K562 (cell line): ENCODE results near the gene PCSK6. TPM values are rescaled to one million over a fixed set of nuclear protein-coding genes. Genes with fewer than 3 reads are reported as not detected.

ENCODE experiments used
- ATF7 ChIP-seq: fragments of 450-650 bp; IDR thresholded peaks from 2 replicates; pipeline ENCODE4 v1.7.1; 2014; ENCODE audit warnings: mild to moderate bottlenecking, moderate library complexity
- BHLHE40 ChIP-seq: IDR thresholded peaks from 2 replicates; pipeline ENCODE4 v1.6.1; 2011; ENCODE audit warnings: low read length, improper control_type of control experiment
- CBX3 ChIP-seq, 2 experiments: IDR thresholded peaks; 1 replicate in 1 of 2; 2 replicates in 1 of 2; pipeline ENCODE4 v1.6.1; 2012; ENCODE audit warnings: inconsistent platforms in 2 of 2, low read length in 2 of 2, borderline replicate concordance in 1 of 2, control low read depth in 1 of 2
- CHCHD3 ChIP-seq: fragments of 250-450 bp; sonication (Bioruptor Pico); IDR thresholded peaks from 2 replicates; pipeline ENCODE4 v2.1.2; 2022; ENCODE audit warnings: mild to moderate bottlenecking
- CREB3 ChIP-seq: fragments of 450-650 bp; conservative IDR thresholded peaks from 2 replicates; pipeline ENCODE4 v1.6.1; 2016; ENCODE audit warnings: missing genetic modification characterization, low read depth, mild to moderate bottlenecking, missing compliant biosample characterization, moderate library complexity
- DEAF1 ChIP-seq: fragments of 450-650 bp; formaldehyde crosslinking; IDR thresholded peaks from 2 replicates; pipeline ENCODE4 v1.4.0; 2020; ENCODE audit warnings: mild to moderate bottlenecking, moderate library complexity
- E2F5 ChIP-seq: sonication (generic); formaldehyde crosslinking; IDR thresholded peaks from 2 replicates; pipeline ENCODE4 v1.8.0; 2022; ENCODE audit warnings: mild to moderate bottlenecking, missing genetic modification reagents
- EHMT2 ChIP-seq: fragments of 450-650 bp; IDR thresholded peaks from 2 replicates; pipeline ENCODE4 v1.6.1; 2018; ENCODE audit warnings: antibody characterized with exemption
- FOXK2 ChIP-seq, 2 experiments: fragments of 450-650 bp; IDR thresholded peaks in 1 of 2; conservative IDR thresholded peaks in 1 of 2; 2 replicates each; pipeline ENCODE4 v1.6.1; 2016; ENCODE audit warnings: low read depth in 2 of 2, mild to moderate bottlenecking in 1 of 2
- KLF1 ChIP-seq: fragments of 450-650 bp; IDR thresholded peaks from 2 replicates; pipeline ENCODE4 v1.6.1; 2016; ENCODE audit warnings: missing genetic modification characterization, missing compliant biosample characterization
- MAX ChIP-seq: sonication (generic); formaldehyde crosslinking; IDR thresholded peaks from 2 replicates; pipeline ENCODE4 v1.9.0; 2022; ENCODE audit warnings: mild to moderate bottlenecking, missing genetic modification reagents
- MBD2 ChIP-seq: sonication (generic); IDR thresholded peaks from 2 replicates; pipeline ENCODE4 v1.6.1; 2016; ENCODE audit warnings: low read depth, borderline replicate concordance
- MCM3 ChIP-seq: fragments of 450-650 bp; IDR thresholded peaks from 2 replicates; pipeline ENCODE4 v1.6.1; 2016
- MITF ChIP-seq: IDR thresholded peaks from 2 replicates; pipeline ENCODE4 v1.6.1; 2014; ENCODE audit warnings: antibody characterized with exemption
- NCOA2 ChIP-seq, 2 experiments: fragments of 450-650 bp; IDR thresholded peaks; 2 replicates each; pipeline ENCODE4 v1.6.1; 2018; ENCODE audit warnings: mild to moderate bottlenecking in 2 of 2, moderate library complexity in 1 of 2; ENCODE audit not compliant: partially characterized antibody in 2 of 2
- NFIC ChIP-seq: fragments of 450-650 bp; IDR thresholded peaks from 2 replicates; pipeline ENCODE4 v1.6.1; 2017; ENCODE audit warnings: mild to moderate bottlenecking, inconsistent platforms
- POLR2G ChIP-seq: fragments of 200-400 bp; formaldehyde crosslinking; IDR thresholded peaks from 2 replicates; pipeline ENCODE4 v1.6.1; 2017; ENCODE audit warnings: low read depth, mild to moderate bottlenecking, antibody characterized with exemption, low read length, moderate library complexity
- PURB ChIP-seq: sonication (generic); formaldehyde crosslinking; IDR thresholded peaks from 2 replicates; pipeline ENCODE4 v1.9.0; 2021; ENCODE audit warnings: low read depth, mild to moderate bottlenecking, missing genetic modification reagents
- SMAD4 ChIP-seq: fragments of 250-450 bp; sonication (Bioruptor Pico); conservative IDR thresholded peaks from 2 replicates; pipeline ENCODE4 v1.8.0; 2021; ENCODE audit warnings: inconsistent platforms, mild to moderate bottlenecking, moderate library complexity
- SMARCE1 ChIP-seq: fragments of 450-650 bp; IDR thresholded peaks from 2 replicates; pipeline ENCODE4 v1.7.1; 2016; ENCODE audit warnings: mild to moderate bottlenecking
- TAF15 ChIP-seq: fragments of 200-400 bp; formaldehyde crosslinking; IDR thresholded peaks from 2 replicates; pipeline ENCODE4 v1.6.1; 2017; ENCODE audit warnings: mild to moderate bottlenecking, low read depth, low read length, moderate library complexity
- TCF7L2 ChIP-seq: fragments of 150-350 bp; IDR thresholded peaks from 2 replicates; pipeline ENCODE4 v1.6.1; 2016; ENCODE audit warnings: low read depth, mild to moderate bottlenecking, low read length, moderate library complexity
- WHSC1 ChIP-seq: IDR thresholded peaks from one replicate; pipeline ENCODE4 v1.6.1; 2012; ENCODE audit warnings: low read length, control low read depth, inconsistent platforms
- ZC3H11A ChIP-seq: IDR thresholded peaks from 2 replicates; pipeline ENCODE4 v1.6.1; 2012; ENCODE audit warnings: low read depth, low read length, improper control_type of control experiment
- ZNF23 ChIP-seq: fragments of 250-450 bp; sonication (Bioruptor Pico); IDR thresholded peaks from 2 replicates; pipeline ENCODE4 v1.4.0; 2020; ENCODE audit warnings: mild to moderate bottlenecking
- ZNF274 ChIP-seq: IDR thresholded peaks from 2 replicates; pipeline ENCODE4 v1.6.1; 2011; ENCODE audit warnings: low read depth, mild to moderate bottlenecking, low read length, moderate library complexity, borderline replicate concordance
- polyA plus RNA-seq, 8 experiments: library from polyadenylated mRNA; depleted of rRNA in 4 of 8; stranded (reverse) in 5 of 8; unstranded in 3 of 8; fragments of >200 nt; fragmentation: Nextera tagmentation in 2 of 8; fragmentation: Illumina TruSeq in 1 of 8; extraction: Ambion mirVana in 2 of 8; extraction: Trizol in 1 of 8; gene quantifications; 2 replicates each; pipeline versions ENCODE4 v1.2.1 to v1.2.3, GENCODE V29; 2011 to 2014; ENCODE audit warnings: inconsistent platforms in 1 of 8, missing spikeins in 1 of 8
- total RNA-seq, 7 experiments: library from RNA; depleted of rRNA in 6 of 7; stranded (reverse); fragments of >200 nt in 6 of 7; fragmentation: Illumina TruSeq in 2 of 7; extraction: Trizol in 2 of 7; gene quantifications; 2 replicates each; pipeline versions ENCODE4 v1.2.1 to v1.2.3, GENCODE V29; 2011 to 2021; ENCODE audit warnings: low replicate concordance in 1 of 7

Gene PCSK6
- total and polyA plus RNA-seq, 9 of the 15 experiments (the other 6 are each of a cell fraction or from before 2014, with no cell fraction given), result 2.2 to 32.6 (median 14.5) TPM

- TF ChIP-seq PURB (no peak), MAX (CRISPR knock-in tag) (peak; percentile 85), MBD2 (peak; percentile 75), SMAD4 (peak; percentile 98), EHMT2 (peak; percentile 34; the same call in 1 of the 2 replicates), BHLHE40 (peak; percentile 92), WHSC1 (no peak), POLR2G (peak; percentile 22; the same call in 1 of the 2 replicates), FOXK2 (conservative IDR thresholded peaks at IDR 0.05 in 1 of 2, IDR thresholded peaks at IDR 0.05 in 1 of 2; ENCODE audit: low read depth in 2 of 2) (peak; percentile 25 to 48; a peak in 2 of 4 replicates), TAF15 (no peak), CHCHD3 (CRISPR knock-in tag) (no peak), NFIC (peak; percentile 95), KLF1 (tag) (peak; percentile 68; the same call in 1 of the 2 replicates), MITF (0 out of 2 replicates have a peak, but pooled peaks have one; percentile 26), E2F5 (CRISPR knock-in tag) (no peak), ZNF23 (CRISPR knock-in tag) (no peak), ZC3H11A (no peak), DEAF1 (CRISPR knock-in tag) (no peak), SMARCE1 (peak; percentile 94), ZNF274 (peak; percentile 58; the same call in 1 of the 2 replicates), NCOA2 (IDR thresholded peaks at IDR 0.05; ENCODE audit: partially characterized antibody in 2 of 2) (peak in 1 of 2 experiments; percentile 17), TCF7L2 (no peak), ATF7 (peak; percentile 84), CREB3 (tag) (peak; percentile 87; the same call in 1 of the 2 replicates), MCM3 (no peak), CBX3 (IDR thresholded peaks at IDR 0.05; ENCODE audit: borderline replicate concordance in 1 of 2, low read length in 2 of 2) (peak in 1 of 2 experiments; percentile 78; a peak in 2 of 3 replicates)
These were observed 38.2 kb downstream of the PCSK6 start (continued) for GRCh38 chr15:101451266-101451799.
